DND-41 (cell line): Measurements from ENCODE around the gene NLRP4.

ENCODE experiments used
- EZH2 ChIP-seq: IDR thresholded peaks from 3 replicates; pipeline ENCODE4 v1.6.1; 2012; ENCODE audit warnings: borderline replicate concordance, low read depth, mild to moderate bottlenecking, moderate library complexity, low read length, inconsistent platforms; ENCODE audit not compliant: severe bottlenecking
- TF ChIP-seq, protein P1 (sequence below): IDR thresholded peaks from 2 replicates; pipeline ENCODE4 v1.5.1; 2012; ENCODE audit warnings: borderline replicate concordance, low read length, moderate library complexity, mild to moderate bottlenecking; ENCODE audit not compliant: poor library complexity, severe bottlenecking; ENCODE audit errors: extremely low read depth

- TF ChIP-seq, protein P1, sequence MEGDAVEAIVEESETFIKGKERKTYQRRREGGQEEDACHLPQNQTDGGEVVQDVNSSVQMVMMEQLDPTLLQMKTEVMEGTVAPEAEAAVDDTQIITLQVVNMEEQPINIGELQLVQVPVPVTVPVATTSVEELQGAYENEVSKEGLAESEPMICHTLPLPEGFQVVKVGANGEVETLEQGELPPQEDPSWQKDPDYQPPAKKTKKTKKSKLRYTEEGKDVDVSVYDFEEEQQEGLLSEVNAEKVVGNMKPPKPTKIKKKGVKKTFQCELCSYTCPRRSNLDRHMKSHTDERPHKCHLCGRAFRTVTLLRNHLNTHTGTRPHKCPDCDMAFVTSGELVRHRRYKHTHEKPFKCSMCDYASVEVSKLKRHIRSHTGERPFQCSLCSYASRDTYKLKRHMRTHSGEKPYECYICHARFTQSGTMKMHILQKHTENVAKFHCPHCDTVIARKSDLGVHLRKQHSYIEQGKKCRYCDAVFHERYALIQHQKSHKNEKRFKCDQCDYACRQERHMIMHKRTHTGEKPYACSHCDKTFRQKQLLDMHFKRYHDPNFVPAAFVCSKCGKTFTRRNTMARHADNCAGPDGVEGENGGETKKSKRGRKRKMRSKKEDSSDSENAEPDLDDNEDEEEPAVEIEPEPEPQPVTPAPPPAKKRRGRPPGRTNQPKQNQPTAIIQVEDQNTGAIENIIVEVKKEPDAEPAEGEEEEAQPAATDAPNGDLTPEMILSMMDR = no peak
- TF ChIP-seq EZH2 = no peak
These were observed 65.2 kb downstream of the NLRP4 start for GRCh38 chr19:55901369-55902079.
